Suprapubic skin (tissue), 4 donors: Measurements from ENCODE around the gene CAPN13.

Source experiments
- POLR2A ChIP-seq, 2 donors: fragments of 450-650 bp; IDR thresholded peaks; one replicate each; pipeline ENCODE4 v1.6.1; 2017; ENCODE audit warnings: antibody characterized with exemption in 2 of 2, mild to moderate bottlenecking in 2 of 2, moderate library complexity in 2 of 2
- POLR2AphosphoS5 ChIP-seq, 3 donors: sonication (generic); formaldehyde crosslinking; IDR thresholded peaks; one replicate each; pipeline ENCODE4 v1.6.1; 2017; ENCODE audit warnings: antibody characterized with exemption in 3 of 3
- TF ChIP-seq, protein P1 (sequence below), 2 donors: fragments of 200-600 bp in 1 of 2; fragments of 450-650 bp in 1 of 2; sonication (generic) in 1 of 2; IDR thresholded peaks; one replicate each; pipeline ENCODE4 v1.5.1; 2016 to 2019; ENCODE audit warnings: antibody characterized with exemption in 2 of 2, mild to moderate bottlenecking in 1 of 2, moderate library complexity in 1 of 2

DNA sequence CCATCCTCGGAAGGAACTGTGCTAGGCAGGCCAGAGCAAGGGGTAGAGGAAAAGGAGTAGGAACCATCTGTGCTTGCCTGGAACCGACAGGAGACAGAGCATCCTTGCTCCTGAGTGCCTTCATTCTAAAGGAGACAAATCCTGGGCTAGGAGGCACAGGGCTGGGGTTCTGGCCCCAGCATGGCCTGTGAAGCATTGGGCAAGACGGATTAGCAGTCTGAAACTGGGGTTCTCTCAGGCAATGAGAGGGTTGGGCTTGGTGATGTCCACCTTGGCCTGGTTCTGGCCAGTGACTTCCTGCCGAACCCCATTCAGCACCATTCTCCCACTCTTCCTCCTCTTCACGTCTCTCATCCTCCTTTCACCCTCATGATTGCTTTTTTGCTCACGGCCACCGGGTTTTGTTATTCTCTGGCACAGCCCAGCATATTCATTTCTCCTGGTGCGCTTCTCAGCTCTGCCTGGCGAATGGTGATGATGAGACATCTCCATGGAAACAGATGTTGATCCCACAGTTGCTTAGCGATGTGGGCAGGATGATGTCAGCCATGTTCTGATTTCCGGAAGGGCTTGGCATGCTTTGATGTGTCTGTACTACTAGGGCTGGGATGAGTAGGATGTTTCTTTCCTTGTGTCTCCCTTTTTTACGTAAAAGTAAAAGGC is 127.7 kb downstream of the CAPN13 start:
- TF ChIP-seq POLR2AphosphoS5 (IDR thresholded peaks at IDR 0.05) (no peak), POLR2A (IDR thresholded peaks at IDR 0.05) (no peak)
- TF ChIP-seq, protein P1, sequence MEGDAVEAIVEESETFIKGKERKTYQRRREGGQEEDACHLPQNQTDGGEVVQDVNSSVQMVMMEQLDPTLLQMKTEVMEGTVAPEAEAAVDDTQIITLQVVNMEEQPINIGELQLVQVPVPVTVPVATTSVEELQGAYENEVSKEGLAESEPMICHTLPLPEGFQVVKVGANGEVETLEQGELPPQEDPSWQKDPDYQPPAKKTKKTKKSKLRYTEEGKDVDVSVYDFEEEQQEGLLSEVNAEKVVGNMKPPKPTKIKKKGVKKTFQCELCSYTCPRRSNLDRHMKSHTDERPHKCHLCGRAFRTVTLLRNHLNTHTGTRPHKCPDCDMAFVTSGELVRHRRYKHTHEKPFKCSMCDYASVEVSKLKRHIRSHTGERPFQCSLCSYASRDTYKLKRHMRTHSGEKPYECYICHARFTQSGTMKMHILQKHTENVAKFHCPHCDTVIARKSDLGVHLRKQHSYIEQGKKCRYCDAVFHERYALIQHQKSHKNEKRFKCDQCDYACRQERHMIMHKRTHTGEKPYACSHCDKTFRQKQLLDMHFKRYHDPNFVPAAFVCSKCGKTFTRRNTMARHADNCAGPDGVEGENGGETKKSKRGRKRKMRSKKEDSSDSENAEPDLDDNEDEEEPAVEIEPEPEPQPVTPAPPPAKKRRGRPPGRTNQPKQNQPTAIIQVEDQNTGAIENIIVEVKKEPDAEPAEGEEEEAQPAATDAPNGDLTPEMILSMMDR (IDR thresholded peaks at IDR 0.05), result no peak
